Keratinocyte (primary cell): Measurements from ENCODE around the gene KIAA1755. TPM values are rescaled to one million over a fixed set of nuclear protein-coding genes. Genes with fewer than 3 reads are reported as not detected.

Experiments used
- DNase-seq: peaks from one replicate; pipeline ENCODE4 v3.0.0-alpha.2; 2011; ENCODE audit warnings: low read depth, missing footprints, low spot score
- FAIRE-seq: peaks from 2 replicates; lab custom pipeline; 2011; peaks lifted over from hg19 to GRCh38; lab: Jason Lieb, UNC
- H2AFZ ChIP-seq: 2 replicates; pipeline ENCODE4 v1.6.0; 2012; ENCODE audit warnings: low read length, control low read depth, inconsistent platforms; ENCODE audit not compliant: control insufficient read depth
- H3K27ac ChIP-seq: 2 replicates; pipeline ENCODE4 v1.5.1; 2011; ENCODE audit warnings: low read length; ENCODE audit not compliant: control insufficient read depth, insufficient read depth
- H3K27me3 ChIP-seq: 3 replicates; pipeline ENCODE4 v1.6.0; 2011; ENCODE audit warnings: low read length; ENCODE audit not compliant: control insufficient read depth, insufficient read depth; ENCODE audit errors: extremely low read depth
- H3K36me3 ChIP-seq, 2 experiments: 2 replicates in 1 of 2; 3 replicates in 1 of 2; pipeline ENCODE4 v1.5.1; 2011; ENCODE audit warnings: low read length in 2 of 2, mild to moderate bottlenecking in 1 of 2; ENCODE audit not compliant: control insufficient read depth in 2 of 2, insufficient read depth in 2 of 2; ENCODE audit errors: extremely low read depth in 1 of 2
- H3K4me1 ChIP-seq: 3 replicates; pipeline ENCODE4 v1.5.1; 2011; ENCODE audit warnings: low read length; ENCODE audit not compliant: control insufficient read depth, insufficient read depth; ENCODE audit errors: extremely low read depth
- H3K4me2 ChIP-seq: 3 replicates; pipeline ENCODE4 v1.6.0; 2011; ENCODE audit warnings: low read depth, low read length; ENCODE audit not compliant: control insufficient read depth, insufficient read depth; ENCODE audit errors: extremely low read depth
- H3K4me3 ChIP-seq, 3 experiments: fragments of 200-600 bp in 1 of 3; sonication (generic) in 1 of 3; 2 replicates in 2 of 3; 3 replicates in 1 of 3; pipeline ENCODE4 v1.5.1; 2011 to 2016; ENCODE audit warnings: low read length in 3 of 3, mild to moderate bottlenecking in 3 of 3, control low read depth in 2 of 3, inconsistent platforms in 1 of 3, low read depth in 1 of 3, mixed read lengths in 1 of 3, mixed run types in 1 of 3, moderate library complexity in 1 of 3; ENCODE audit not compliant: control insufficient read depth in 2 of 3, insufficient read depth in 2 of 3; ENCODE audit errors: extremely low read depth in 1 of 3
- H3K79me2 ChIP-seq: 2 replicates; pipeline ENCODE4 v1.6.0; 2012; ENCODE audit warnings: low read length; ENCODE audit not compliant: control insufficient read depth, insufficient read depth
- H3K9ac ChIP-seq: 3 replicates; pipeline ENCODE4 v1.6.0; 2011; ENCODE audit warnings: low read length; ENCODE audit not compliant: control insufficient read depth, insufficient read depth; ENCODE audit errors: extremely low read depth
- H3K9me1 ChIP-seq: 3 replicates; pipeline ENCODE4 v1.6.0; 2011; ENCODE audit warnings: low read length; ENCODE audit not compliant: control insufficient read depth, insufficient read depth; ENCODE audit errors: extremely low read depth
- H3K9me3 ChIP-seq: 2 replicates; pipeline ENCODE4 v1.5.1; 2012; ENCODE audit warnings: low read depth, low read length; ENCODE audit not compliant: control insufficient read depth
- H4K20me1 ChIP-seq: 3 replicates; pipeline ENCODE4 v1.6.0; 2011; ENCODE audit warnings: low read length; ENCODE audit not compliant: control insufficient read depth, insufficient read depth; ENCODE audit errors: extremely low read depth
- EZH2 ChIP-seq: IDR thresholded peaks from one replicate; pipeline ENCODE4 v1.6.1; 2012; ENCODE audit warnings: inconsistent platforms, mild to moderate bottlenecking, low read length, moderate library complexity
- dilution Hi-C: fragments of 300-500 bp; cut with MboI; formaldehyde crosslinking; loops from one replicate; pipeline ENCODE4 v1.7.0; 2020; ENCODE audit warnings: low sequenced_read_pairs; ENCODE audit not compliant: extremely low pct_ligation_motif_present
- polyA plus RNA-seq, 5 experiments: library from polyadenylated mRNA; depleted of rRNA in 3 of 5; stranded (reverse) in 3 of 5; stranded (forward) in 1 of 5; unstranded in 1 of 5; fragments of >200 nt; gene quantifications; 1 replicate in 1 of 5; 2 replicates in 3 of 5; 3 replicates in 1 of 5; pipeline versions ENCODE4 v1.2.1 to v1.2.3, GENCODE V29; 2011 to 2012; ENCODE audit warnings: missing spikeins in 2 of 5, low read depth in 1 of 5, low replicate concordance in 1 of 5
- TF ChIP-seq, protein P1 (sequence below), 3 experiments: IDR thresholded peaks in 1 of 3; conservative IDR thresholded peaks in 1 of 3; optimal IDR thresholded peaks in 1 of 3; 2 replicates in 2 of 3; 3 replicates in 1 of 3; pipeline versions ENCODE3 to v1.5.1; 2011; ENCODE audit warnings: low read length in 3 of 3, mild to moderate bottlenecking in 3 of 3, moderate library complexity in 2 of 3, control low read depth in 1 of 3, inconsistent platforms in 1 of 3; ENCODE audit not compliant: insufficient read depth in 2 of 3; ENCODE audit errors: extremely low read depth in 1 of 3

Gene KIAA1755
- polyA plus RNA-seq, 1 donor (not counting 4 experiments of a cell fraction or from before 2014, with no cell fraction given): not detected

DNA sequence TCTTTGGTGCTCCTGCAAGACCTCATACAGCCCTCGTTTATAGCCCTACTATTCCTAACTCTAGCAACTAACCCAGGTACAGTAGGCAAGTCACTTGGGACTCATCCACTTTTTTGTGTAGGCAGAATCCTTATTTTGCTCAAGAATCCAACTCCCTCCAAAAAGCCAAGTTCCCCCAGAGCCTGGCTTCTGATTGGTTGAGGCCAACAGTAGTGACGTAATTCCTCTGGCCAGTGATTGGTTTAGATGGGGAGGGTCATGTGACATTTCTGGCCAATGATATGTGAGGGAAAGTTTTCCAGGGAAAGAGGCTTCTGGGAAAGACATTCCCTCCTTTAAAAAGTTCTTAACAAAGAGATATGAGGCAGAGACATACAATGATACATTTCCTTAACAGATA lies 32.1 kb downstream of the KIAA1755 start:
- TF ChIP-seq EZH2: no peak
- TF ChIP-seq, protein P1, sequence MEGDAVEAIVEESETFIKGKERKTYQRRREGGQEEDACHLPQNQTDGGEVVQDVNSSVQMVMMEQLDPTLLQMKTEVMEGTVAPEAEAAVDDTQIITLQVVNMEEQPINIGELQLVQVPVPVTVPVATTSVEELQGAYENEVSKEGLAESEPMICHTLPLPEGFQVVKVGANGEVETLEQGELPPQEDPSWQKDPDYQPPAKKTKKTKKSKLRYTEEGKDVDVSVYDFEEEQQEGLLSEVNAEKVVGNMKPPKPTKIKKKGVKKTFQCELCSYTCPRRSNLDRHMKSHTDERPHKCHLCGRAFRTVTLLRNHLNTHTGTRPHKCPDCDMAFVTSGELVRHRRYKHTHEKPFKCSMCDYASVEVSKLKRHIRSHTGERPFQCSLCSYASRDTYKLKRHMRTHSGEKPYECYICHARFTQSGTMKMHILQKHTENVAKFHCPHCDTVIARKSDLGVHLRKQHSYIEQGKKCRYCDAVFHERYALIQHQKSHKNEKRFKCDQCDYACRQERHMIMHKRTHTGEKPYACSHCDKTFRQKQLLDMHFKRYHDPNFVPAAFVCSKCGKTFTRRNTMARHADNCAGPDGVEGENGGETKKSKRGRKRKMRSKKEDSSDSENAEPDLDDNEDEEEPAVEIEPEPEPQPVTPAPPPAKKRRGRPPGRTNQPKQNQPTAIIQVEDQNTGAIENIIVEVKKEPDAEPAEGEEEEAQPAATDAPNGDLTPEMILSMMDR (optimal IDR thresholded peaks at IDR 0.05 in 1 of 3, IDR thresholded peaks at IDR 0.05 in 1 of 3, conservative IDR thresholded peaks at IDR 0.05 in 1 of 3; ENCODE audit: extremely low read depth in 1 of 3, insufficient read depth in 2 of 3, low read length in 3 of 3): no peak
- dilution Hi-C loops: no loop called here

GRCh38 chr20:38227420-38228360 lies 32.8 kb downstream of the KIAA1755 start:
- H3K4me2 ChIP-seq: no peak overlapping the region
- dilution Hi-C loops: no loop called here
- no peak overlapping the region for H3K9ac ChIP-seq
- no peak for TF ChIP-seq EZH2
- TF ChIP-seq, protein P1 (optimal IDR thresholded peaks at IDR 0.05 in 1 of 3, IDR thresholded peaks at IDR 0.05 in 1 of 3, conservative IDR thresholded peaks at IDR 0.05 in 1 of 3; ENCODE audit: extremely low read depth in 1 of 3, insufficient read depth in 2 of 3, low read length in 3 of 3): no peak
- H4K20me1 ChIP-seq: no peaks in the 10 kb centered on the region
- H3K36me3 ChIP-seq: no peaks in the 10 kb centered on the region
- H3K9me1 ChIP-seq: no peaks in the 10 kb centered on the region
- H3K27ac ChIP-seq: no peak overlapping the region
- no peak for FAIRE-seq
- H3K4me3 ChIP-seq: no peak overlapping the region
- peaks cover 8% of the 10 kb centered on the region for H3K27me3 ChIP-seq
- no peak overlapping the region for H2AFZ ChIP-seq
- no peaks in the 10 kb centered on the region for H3K9me3 ChIP-seq
- DNase-seq: no peak
- H3K4me1 ChIP-seq: peaks cover 4% of the 10 kb centered on the region
- H3K79me2 ChIP-seq: no peaks in the 10 kb centered on the region

More for the DNA sequence above, 32.1 kb downstream of the KIAA1755 start:
- no peak overlapping the region for H3K4me2 ChIP-seq
- H3K27ac ChIP-seq: no peak overlapping the region
- peaks cover 4% of the 10 kb centered on the region for H3K4me1 ChIP-seq
- no peaks in the 10 kb centered on the region for H3K79me2 ChIP-seq
- FAIRE-seq (no peak), DNase-seq (no peak)
- no peak overlapping the region for H2AFZ ChIP-seq
- H3K9ac ChIP-seq: no peak overlapping the region
- no peaks in the 10 kb centered on the region for H3K9me1 ChIP-seq
- no peaks in the 10 kb centered on the region for H3K9me3 ChIP-seq
- peaks cover 8% of the 10 kb centered on the region for H3K27me3 ChIP-seq
- no peak overlapping the region for H3K4me3 ChIP-seq
- no peaks in the 10 kb centered on the region for H4K20me1 ChIP-seq
- H3K36me3 ChIP-seq: no peaks in the 10 kb centered on the region
